Nephron (organoid): ENCODE data around the gene DEFB132.
"Not testable (repeated sequence)": the region's sequence is repeated elsewhere in the genome, so short reads cannot be mapped to it uniquely, and the experiment has no call there.

Experiments
- H3K27ac Mint-ChIP-seq, 3 experiments: 2 replicates each; pipeline ENCODE4 v1.8.0; 2020; ENCODE audit warnings: mixed read lengths in 3 of 3, mild to moderate bottlenecking in 2 of 3, moderate library complexity in 1 of 3
- H3K27me3 Mint-ChIP-seq: 2 replicates; pipeline ENCODE4 v1.8.0; 2021; ENCODE audit warnings: low read depth, mild to moderate bottlenecking, moderate library complexity, mixed read lengths
- H3K36me3 Mint-ChIP-seq: 2 replicates; pipeline ENCODE4 v1.8.0; 2020; ENCODE audit warnings: low read depth, mixed read lengths
- H3K4me1 Mint-ChIP-seq: 2 replicates; pipeline ENCODE4 v1.8.0; 2020; ENCODE audit warnings: mixed read lengths
- H3K4me3 Mint-ChIP-seq, 3 experiments: 2 replicates each; pipeline ENCODE4 v1.8.0; 2020; ENCODE audit warnings: mild to moderate bottlenecking in 3 of 3, mixed read lengths in 3 of 3, moderate library complexity in 2 of 3
- H3K9me3 Mint-ChIP-seq: 2 replicates; pipeline ENCODE4 v1.8.0; 2020; ENCODE audit warnings: mixed read lengths
- CTCF ChIP-seq, 3 experiments: fragments of 200-600 bp; sonication (generic); IDR thresholded peaks; one replicate each; pipeline ENCODE4 v1.5.0; 2021; ENCODE audit warnings: antibody characterized with exemption in 3 of 3; ENCODE audit not compliant: unreplicated experiment in 3 of 3

Gene DEFB132

GRCh38 chr20:237489-237888 is 20.0 kb upstream of the DEFB132 start:
- H3K36me3 Mint-ChIP-seq = no peaks in the 10 kb centered on the region
- H3K27me3 Mint-ChIP-seq = peaks cover 14% of the 10 kb centered on the region
- no peaks in the 10 kb centered on the region for H3K4me1 Mint-ChIP-seq
- H3K4me3 Mint-ChIP-seq = no peak overlapping the region
- no peak for TF ChIP-seq CTCF (IDR thresholded peaks at IDR 0.05; ENCODE audit: unreplicated experiment in 3 of 3)
- no peak overlapping the region for H3K27ac Mint-ChIP-seq
- H3K9me3 Mint-ChIP-seq = no peaks in the 10 kb centered on the region

GRCh38 chr20:237929-238328 is 19.6 kb upstream of the DEFB132 start:
- H3K36me3 Mint-ChIP-seq = no peaks in the 10 kb centered on the region
- no peak overlapping the region for H3K27ac Mint-ChIP-seq
- H3K4me3 Mint-ChIP-seq = no peak overlapping the region
- no peaks in the 10 kb centered on the region for H3K9me3 Mint-ChIP-seq
- peaks cover 14% of the 10 kb centered on the region for H3K27me3 Mint-ChIP-seq
- no peaks in the 10 kb centered on the region for H3K4me1 Mint-ChIP-seq
- TF ChIP-seq CTCF (IDR thresholded peaks at IDR 0.05; ENCODE audit: unreplicated experiment in 3 of 3) = no peak

- no peaks in the 10 kb centered on the region for H3K9me3 Mint-ChIP-seq
- H3K4me1 Mint-ChIP-seq = no peaks in the 10 kb centered on the region
- H3K4me3 Mint-ChIP-seq = no peak overlapping the region
- H3K36me3 Mint-ChIP-seq = no peaks in the 10 kb centered on the region
- peaks cover 14% of the 10 kb centered on the region for H3K27me3 Mint-ChIP-seq
- TF ChIP-seq CTCF (IDR thresholded peaks at IDR 0.05; ENCODE audit: unreplicated experiment in 3 of 3) = no peak
- H3K27ac Mint-ChIP-seq = no peak overlapping the region
These were observed 14.6 kb upstream of the DEFB132 start for GRCh38 chr20:242905-243304.

- Mint-ChIP-seq H3K4me3 (no peak overlapping the region), H3K4me1 (no peaks in the 10 kb centered on the region), H3K36me3 (no peaks in the 10 kb centered on the region), H3K9me3 (no peaks in the 10 kb centered on the region), H3K27me3 (peaks cover 18% of the 10 kb centered on the region), H3K27ac (no peak overlapping the region)
- no peak for TF ChIP-seq CTCF (IDR thresholded peaks at IDR 0.05; ENCODE audit: unreplicated experiment in 3 of 3)
These were observed 6.2 kb upstream of the DEFB132 start for GRCh38 chr20:251354-251753.

- Mint-ChIP-seq H3K27me3 (peaks cover 18% of the 10 kb centered on the region), H3K4me3 (no peak overlapping the region), H3K27ac (no peak overlapping the region)
These were observed 4.7 kb upstream of the DEFB132 start for GRCh38 chr20:252801-253200.

GRCh38 chr20:253447-253846 is 4.1 kb upstream of the DEFB132 start:
- H3K9me3 Mint-ChIP-seq, H3K4me3 Mint-ChIP-seq, H3K36me3 Mint-ChIP-seq, H3K4me1 Mint-ChIP-seq, H3K27ac Mint-ChIP-seq: not testable (repeated sequence)
- peaks cover 18% of the 10 kb centered on the region for H3K27me3 Mint-ChIP-seq

More at GRCh38 chr20:252801-253200, 4.7 kb upstream of the DEFB132 start:
- no peaks in the 10 kb centered on the region for H3K4me1 Mint-ChIP-seq
- TF ChIP-seq CTCF (IDR thresholded peaks at IDR 0.05; ENCODE audit: unreplicated experiment in 3 of 3) = no peak
- no peaks in the 10 kb centered on the region for H3K36me3 Mint-ChIP-seq
- H3K9me3 Mint-ChIP-seq = no peaks in the 10 kb centered on the region
